CD4-positive, alpha-beta T cell treated with Interleukin-21 for 1 hour (primary cell): ENCODE results near the gene ZMYM2.
"Not testable (repeated sequence)": the region's sequence is repeated elsewhere in the genome, so short reads cannot be mapped to it uniquely, and the experiment has no call there.

Experiments
- DNase-seq: peaks from one replicate; pipeline ENCODE4 v3.0.0-alpha.2; 2020

ZMYM2 gene

GRCh38 chr13:19958155-19959111, at the start of gene ZMYM2:
ZMYM2 (plus strand) TSS chr13:19958727; CDS start chr13:19993073, 34,346 bp downstream.
- DNase-seq = peak; percentile 96

- no peak for DNase-seq
These were observed 48.0 kb upstream of the ZMYM2 start for GRCh38 chr13:19910336-19911072.

- DNase-seq = peak; percentile 57
These were observed 31.3 kb upstream of the ZMYM2 start for GRCh38 chr13:19927117-19927748.

- DNase-seq = no peak
These were observed 18.4 kb upstream of the ZMYM2 start for GRCh38 chr13:19940106-19940505.

- no peak for DNase-seq
These were observed 8.2 kb upstream of the ZMYM2 start for GRCh38 chr13:19950374-19950773.

- no peak for DNase-seq
These were observed 5.7 kb upstream of the ZMYM2 start for GRCh38 chr13:19952850-19953249.

GRCh38 chr13:19955873-19956559, 2.5 kb upstream of the ZMYM2 start:
- no peak for DNase-seq

GRCh38 chr13:19957320-19958154, 990 bp upstream of the ZMYM2 start:
- peak; percentile 88 for DNase-seq

GRCh38 chr13:19959141-19959830, 759 bp downstream of the ZMYM2 start:
- DNase-seq = peak; percentile 76

GRCh38 chr13:19959831-19960652, 1.5 kb downstream of the ZMYM2 start:
- peak; percentile 91 for DNase-seq

- DNase-seq = peak; percentile 40
These were observed 2.1 kb downstream of the ZMYM2 start for GRCh38 chr13:19960653-19960976.

- no peak for DNase-seq
These were observed 3.0 kb downstream of the ZMYM2 start for GRCh38 chr13:19961489-19961888.

GRCh38 chr13:19961924-19962323, 3.4 kb downstream of the ZMYM2 start:
- no peak for DNase-seq

- DNase-seq = no peak
These were observed 4.4 kb downstream of the ZMYM2 start for GRCh38 chr13:19962894-19963293.

- no peak for DNase-seq
These were observed 9.1 kb downstream of the ZMYM2 start for GRCh38 chr13:19967621-19968020.

- DNase-seq = not testable (repeated sequence)
These were observed 16.0 kb downstream of the ZMYM2 start for GRCh38 chr13:19974498-19975009.

- no peak for DNase-seq
These were observed 20.4 kb downstream of the ZMYM2 start for GRCh38 chr13:19978831-19979437.

- no peak for DNase-seq
These were observed 23.2 kb downstream of the ZMYM2 start for GRCh38 chr13:19981685-19982238.

GRCh38 chr13:19982447-19983043, 24.0 kb downstream of the ZMYM2 start:
- no peak for DNase-seq
